Gastroesophageal sphincter (tissue), 3 donors: ENCODE results near the gene SCN4A.

Source experiments
- EP300 ChIP-seq: sonication (generic); formaldehyde crosslinking; IDR thresholded peaks from one replicate; pipeline ENCODE4 v1.6.1; 2017; ENCODE audit warnings: antibody characterized with exemption, mild to moderate bottlenecking
- POLR2A ChIP-seq, 2 donors: fragments of 450-650 bp; IDR thresholded peaks; one replicate each; pipeline ENCODE4 v1.6.1; 2017; ENCODE audit warnings: antibody characterized with exemption in 2 of 2, mild to moderate bottlenecking in 2 of 2, moderate library complexity in 1 of 2
- TF ChIP-seq, protein P1 (sequence below), 4 experiments: fragments of 200-600 bp in 2 of 4; fragments of 450-650 bp in 2 of 4; sonication (generic) in 1 of 4; IDR thresholded peaks; one replicate each; pipeline ENCODE4 v1.5.1; 2017 to 2019; ENCODE audit warnings: antibody characterized with exemption in 4 of 4, mild to moderate bottlenecking in 2 of 4, moderate library complexity in 2 of 4

- TF ChIP-seq, protein P1, sequence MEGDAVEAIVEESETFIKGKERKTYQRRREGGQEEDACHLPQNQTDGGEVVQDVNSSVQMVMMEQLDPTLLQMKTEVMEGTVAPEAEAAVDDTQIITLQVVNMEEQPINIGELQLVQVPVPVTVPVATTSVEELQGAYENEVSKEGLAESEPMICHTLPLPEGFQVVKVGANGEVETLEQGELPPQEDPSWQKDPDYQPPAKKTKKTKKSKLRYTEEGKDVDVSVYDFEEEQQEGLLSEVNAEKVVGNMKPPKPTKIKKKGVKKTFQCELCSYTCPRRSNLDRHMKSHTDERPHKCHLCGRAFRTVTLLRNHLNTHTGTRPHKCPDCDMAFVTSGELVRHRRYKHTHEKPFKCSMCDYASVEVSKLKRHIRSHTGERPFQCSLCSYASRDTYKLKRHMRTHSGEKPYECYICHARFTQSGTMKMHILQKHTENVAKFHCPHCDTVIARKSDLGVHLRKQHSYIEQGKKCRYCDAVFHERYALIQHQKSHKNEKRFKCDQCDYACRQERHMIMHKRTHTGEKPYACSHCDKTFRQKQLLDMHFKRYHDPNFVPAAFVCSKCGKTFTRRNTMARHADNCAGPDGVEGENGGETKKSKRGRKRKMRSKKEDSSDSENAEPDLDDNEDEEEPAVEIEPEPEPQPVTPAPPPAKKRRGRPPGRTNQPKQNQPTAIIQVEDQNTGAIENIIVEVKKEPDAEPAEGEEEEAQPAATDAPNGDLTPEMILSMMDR (IDR thresholded peaks at IDR 0.05): peak in 2 of 4 experiments; percentile 8 to 9
- TF ChIP-seq EP300 (no peak), POLR2A (IDR thresholded peaks at IDR 0.05) (no peak)
Measured at GRCh38 chr17:64017381-64017980, 44.8 kb upstream of the SCN4A start.
